K562 (cell line): ENCODE measurements around the gene TCFL5. TPM values are rescaled to one million over a fixed set of nuclear protein-coding genes. Genes with fewer than 3 reads are reported as not detected.
A peak's percentile ranks its signal among the peaks of the same experiment; 100 is the strongest.

Source experiments
- ATAC-seq: fragments of 200-7000 bp; cut with Tn5 transposase; 3 replicates; pipeline ENCODE4 v1.9.1; 2020; ENCODE audit warnings: moderate library complexity
- BruUV-seq: library from RNA; stranded (reverse); fragments of 400-500 nt; replicated peaks from 2 replicates; lab custom pipeline; 2021; lab: Mats Ljungman, UMichigan
- CTCF ChIA-PET: fragments of 300-600 bp; formaldehyde crosslinking; extraction: SDS; loops from one replicate; lab custom pipeline; 2021; ENCODE audit warnings: low intra/inter-chr PET ratio; lab: Yijun Ruan, JAX
- POLR2A ChIA-PET: fragments of 300-600, 350-650 bp; sonication (Branson Sonifier 250); formaldehyde crosslinking; extraction: SDS; loops from one replicate; lab custom pipeline; 2021; ENCODE audit warnings: antibody characterized with exemption, inconsistent platforms; lab: Yijun Ruan, JAX
- DNase-seq, 4 experiments: peaks; one replicate each; pipeline versions ENCODE4 v3.0.0 to v3.0.0-alpha.2; 2011 to 2018; ENCODE audit warnings: low spot score in 3 of 4, mixed read lengths in 3 of 4; ENCODE audit errors: extremely low read depth in 1 of 4
- FAIRE-seq: peaks from 2 replicates; lab custom pipeline; 2011; peaks lifted over from hg19 to GRCh38; lab: Jason Lieb, UNC
- H2AFZ ChIP-seq: 2 replicates; pipeline ENCODE4 v1.6.0; 2011; ENCODE audit warnings: low read depth, low read length, control low read depth, inconsistent platforms
- H3K27ac ChIP-seq: fragments of 200-600 bp; 3 replicates; pipeline ENCODE4 v1.8.0; 2011; ENCODE audit warnings: low read depth, mild to moderate bottlenecking, control low read depth, inconsistent platforms, low read length, moderate library complexity, mixed read lengths; ENCODE audit errors: extremely low read depth
- H3K27me3 ChIP-seq, 2 experiments: fragments of 300-600 bp in 1 of 2; 2 replicates in 1 of 2; 3 replicates in 1 of 2; pipeline versions ENCODE4 v1.6.0 to v1.8.0; 2011; ENCODE audit warnings: inconsistent platforms in 2 of 2, low read length in 2 of 2, mild to moderate bottlenecking in 1 of 2, mixed read lengths in 1 of 2, moderate library complexity in 1 of 2; ENCODE audit not compliant: control insufficient read depth in 2 of 2, insufficient read depth in 2 of 2
- H3K36me3 ChIP-seq: fragments of 300-600 bp; 3 replicates; pipeline ENCODE4 v1.8.0; 2011; ENCODE audit warnings: mild to moderate bottlenecking, low read length, inconsistent platforms; ENCODE audit not compliant: control insufficient read depth, insufficient read depth
- H3K4me1 ChIP-seq, 2 experiments: fragments of 200-600 bp in 1 of 2; replicated peaks in 1 of 2; 2 replicates in 1 of 2; 3 replicates in 1 of 2; pipeline versions ENCODE4 v1.5.1 to v1.8.0; 2011; ENCODE audit warnings: inconsistent platforms in 2 of 2, low read length in 2 of 2, mild to moderate bottlenecking in 1 of 2, mixed read lengths in 1 of 2, moderate library complexity in 1 of 2; ENCODE audit not compliant: control insufficient read depth in 2 of 2, insufficient read depth in 2 of 2
- H3K4me2 ChIP-seq: 2 replicates; pipeline ENCODE4 v1.6.1; 2011; ENCODE audit warnings: low read length, control low read depth, inconsistent platforms, mixed read lengths; ENCODE audit not compliant: insufficient read depth
- H3K4me3 ChIP-seq: fragments of 200-600 bp; sonication (generic), shearing (Covaris generic); 2 replicates; pipeline ENCODE4 v1.5.1; 2016; ENCODE audit warnings: control low read depth, inconsistent platforms
- H3K79me2 ChIP-seq: fragments of 200-600 bp; 3 replicates; pipeline ENCODE4 v1.8.0; 2011; ENCODE audit warnings: low read length, inconsistent platforms; ENCODE audit not compliant: control insufficient read depth, insufficient read depth
- H3K9ac ChIP-seq, 2 experiments: 2 replicates each; pipeline versions ENCODE4 v1.6.0 to v1.6.1; 2011; ENCODE audit warnings: low read depth in 2 of 2, low read length in 2 of 2, control low read depth in 1 of 2, inconsistent platforms in 1 of 2, mild to moderate bottlenecking in 1 of 2, mixed read lengths in 1 of 2; ENCODE audit not compliant: insufficient read depth in 1 of 2
- H3K9me1 ChIP-seq: one replicate; pipeline ENCODE4 v1.6.0; 2011; ENCODE audit warnings: inconsistent platforms, mild to moderate bottlenecking, low read length, moderate library complexity; ENCODE audit not compliant: control insufficient read depth, insufficient read depth
- H3K9me3 ChIP-seq: replicated peaks from 2 replicates; pipeline ENCODE4 v1.5.1; 2011; ENCODE audit warnings: low read depth, low read length, inconsistent platforms; ENCODE audit not compliant: control insufficient read depth, insufficient read depth
- H4K20me1 ChIP-seq: replicated peaks from 2 replicates; pipeline ENCODE4 v1.6.1; 2011; ENCODE audit warnings: low read length, inconsistent platforms, mixed read lengths; ENCODE audit not compliant: control insufficient read depth, insufficient read depth
- BCOR ChIP-seq: fragments of 450-650 bp; IDR thresholded peaks from 2 replicates; pipeline ENCODE4 v1.6.1; 2016
- CBFB ChIP-seq: sonication (generic); formaldehyde crosslinking; IDR thresholded peaks from 2 replicates; pipeline ENCODE4 v1.4.0; 2020; ENCODE audit warnings: mild to moderate bottlenecking, missing genetic modification reagents
- ELF1 ChIP-seq: fragments of 200-800 bp; sonication (Bioruptor generic); IDR thresholded peaks from 2 replicates; pipeline ENCODE4 v1.6.1; 2016; ENCODE audit warnings: missing genetic modification characterization, missing compliant biosample characterization
- FOXJ3 ChIP-seq: sonication (generic); formaldehyde crosslinking; IDR thresholded peaks from 2 replicates; pipeline ENCODE4 v1.4.0; 2020; ENCODE audit warnings: mild to moderate bottlenecking, missing genetic modification reagents
- HLTF ChIP-seq: fragments of 450-650 bp; IDR thresholded peaks from 2 replicates; pipeline ENCODE4 v1.6.1; 2016
- MYBL2 ChIP-seq, 2 experiments: fragments of 450-650 bp in 1 of 2; sonication (generic) in 1 of 2; formaldehyde crosslinking in 1 of 2; IDR thresholded peaks; 2 replicates each; pipeline versions ENCODE4 v1.6.1 to v1.8.1; 2017 to 2022; ENCODE audit warnings: borderline replicate concordance in 1 of 2, inconsistent platforms in 1 of 2, low read depth in 1 of 2, mild to moderate bottlenecking in 1 of 2, missing genetic modification reagents in 1 of 2, moderate library complexity in 1 of 2
- U2AF1 ChIP-seq: fragments of 200-400 bp; formaldehyde crosslinking; optimal IDR thresholded peaks from 2 replicates; pipeline ENCODE3; 2017; ENCODE audit warnings: mild to moderate bottlenecking, low read depth, low read length, moderate library complexity
- ZNF77 ChIP-seq: fragments of 250-450 bp; sonication (Bioruptor Pico); IDR thresholded peaks from 2 replicates; pipeline ENCODE4 v1.5.0; 2020
- whole genome bisulfite sequencing: fragments of 100-300 bp; shearing (Covaris generic); methylation state at CpG from one replicate; pipeline ENCODE4 v1.1.6; 2016; ENCODE audit warnings: low coverage, mixed read lengths; ENCODE audit not compliant: insufficient coverage; ENCODE audit errors: missing lambda C conversion rate; 5-methylcytosine and 5-hydroxymethylcytosine counted together
- in situ Hi-C: fragments of 300-500 bp; cut with MboI; formaldehyde crosslinking; loops from 4 replicates; pipeline ENCODE4 v1.15.0; 2018; ENCODE audit warnings: inconsistent platforms, mixed read lengths
- intact Hi-C: fragments of 100-400 bp; cut with micrococcal nuclease; formaldehyde crosslinking; loops from 2 replicates; pipeline ENCODE4 v1.14.2; 2022
- polyA plus RNA-seq, 8 experiments: library from polyadenylated mRNA; depleted of rRNA in 4 of 8; stranded (reverse) in 5 of 8; unstranded in 3 of 8; fragments of >200 nt; fragmentation: Nextera tagmentation in 2 of 8; fragmentation: Illumina TruSeq in 1 of 8; extraction: Ambion mirVana in 2 of 8; extraction: Trizol in 1 of 8; gene quantifications; 2 replicates each; pipeline versions ENCODE4 v1.2.1 to v1.2.3, GENCODE V29; 2011 to 2014; ENCODE audit warnings: inconsistent platforms in 1 of 8, missing spikeins in 1 of 8
- total RNA-seq, 7 experiments: library from RNA; depleted of rRNA in 6 of 7; stranded (reverse); fragments of >200 nt in 6 of 7; fragmentation: Illumina TruSeq in 2 of 7; extraction: Trizol in 2 of 7; gene quantifications; 2 replicates each; pipeline versions ENCODE4 v1.2.1 to v1.2.3, GENCODE V29; 2011 to 2021; ENCODE audit warnings: low replicate concordance in 1 of 7
- TF ChIP-seq, protein P1 (sequence below): fragments of 250-450 bp; sonication (Bioruptor Pico); IDR thresholded peaks from 2 replicates; pipeline ENCODE4 v1.8.0; 2022; ENCODE audit warnings: moderate library complexity, mild to moderate bottlenecking, inconsistent platforms
- TF ChIP-seq, protein P2 (sequence below): fragments of 450-650 bp; IDR thresholded peaks from 2 replicates; pipeline ENCODE4 v1.6.1; 2016; ENCODE audit warnings: borderline replicate concordance
- TF ChIP-seq, protein P3 (sequence below): sonication (generic); IDR thresholded peaks from 2 replicates; pipeline ENCODE4 v1.6.1; 2016

The TCFL5 gene
- total and polyA plus RNA-seq, 9 of the 15 experiments (the other 6 are each of a cell fraction or from before 2014, with no cell fraction given): 1.00 to 12.6 (median 9.1) TPM

DNA sequence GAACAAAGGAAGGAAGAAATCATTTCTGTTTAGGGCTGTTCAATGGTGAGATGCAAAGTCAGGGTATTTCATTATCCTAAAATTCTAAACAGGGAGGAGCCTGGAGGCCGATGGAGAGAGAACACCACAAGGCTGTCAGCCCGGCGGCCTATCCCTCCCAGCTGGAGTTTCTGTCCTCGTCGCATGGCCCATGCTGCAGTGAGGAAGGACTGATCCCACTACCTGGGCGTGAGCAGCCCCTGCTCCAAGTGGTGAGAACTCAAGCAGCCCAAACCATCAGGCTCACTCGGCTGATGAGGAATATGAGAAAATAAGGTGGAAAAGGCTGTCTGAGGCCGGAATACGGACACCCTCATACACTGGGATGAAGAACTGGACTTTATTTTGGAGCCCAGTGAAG, 33.9 kb upstream of the TCFL5 start:
- in situ Hi-C loops: no loop called here
- POLR2A ChIA-PET: interaction anchor here (0.6 kb wide), 1 partner anchor 126 kb away, joined by 3 read pairs; no protein-coding TSS in a partner anchor
- WGBS: 94% methylated on average over 9 of the region's 9 CpGs
- Histone ChIP-seq H3K9ac (0 out of 4 replicates have a peak overlapping the region, but pooled peaks of 1 of the 2 experiments have one; percentile 37), H4K20me1 (peaks cover 7% of the 10 kb centered on the region; the same call in 1 of the 2 replicates), H3K9me3 (no peaks in the 10 kb centered on the region), H3K36me3 (peaks cover 71% of the 10 kb centered on the region), H3K4me2 (no peak overlapping the region), H3K9me1 (no peaks in the 10 kb centered on the region), H2AFZ (no peak overlapping the region), H3K27me3 (no peaks in the 10 kb centered on the region), H3K4me3 (no peak overlapping the region), H3K4me1 (peaks cover 3 to 10% of the 10 kb centered on the region in 2 experiments), H3K79me2 (0 out of 3 replicates have a peak, but pooled peaks cover 3% of the 10 kb centered on the region), H3K27ac (no peak overlapping the region)
- no peak for DNase-seq
- CTCF ChIA-PET: no interaction called here
- intact Hi-C loops: no loop called here
- FAIRE-seq: no peak
- no peak for TF ChIP-seq BCOR
- no peak for TF ChIP-seq U2AF1
- no peak for TF ChIP-seq ELF1
- no peak for TF ChIP-seq CBFB
- TF ChIP-seq, protein P1, sequence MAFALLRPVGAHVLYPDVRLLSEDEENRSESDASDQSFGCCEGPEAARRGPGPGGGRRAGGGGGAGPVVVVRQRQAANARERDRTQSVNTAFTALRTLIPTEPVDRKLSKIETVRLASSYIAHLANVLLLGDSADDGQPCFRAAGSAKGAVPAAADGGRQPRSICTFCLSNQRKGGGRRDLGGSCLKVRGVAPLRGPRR (CRISPR knock-in tag): no peak
- TF ChIP-seq, protein P2, sequence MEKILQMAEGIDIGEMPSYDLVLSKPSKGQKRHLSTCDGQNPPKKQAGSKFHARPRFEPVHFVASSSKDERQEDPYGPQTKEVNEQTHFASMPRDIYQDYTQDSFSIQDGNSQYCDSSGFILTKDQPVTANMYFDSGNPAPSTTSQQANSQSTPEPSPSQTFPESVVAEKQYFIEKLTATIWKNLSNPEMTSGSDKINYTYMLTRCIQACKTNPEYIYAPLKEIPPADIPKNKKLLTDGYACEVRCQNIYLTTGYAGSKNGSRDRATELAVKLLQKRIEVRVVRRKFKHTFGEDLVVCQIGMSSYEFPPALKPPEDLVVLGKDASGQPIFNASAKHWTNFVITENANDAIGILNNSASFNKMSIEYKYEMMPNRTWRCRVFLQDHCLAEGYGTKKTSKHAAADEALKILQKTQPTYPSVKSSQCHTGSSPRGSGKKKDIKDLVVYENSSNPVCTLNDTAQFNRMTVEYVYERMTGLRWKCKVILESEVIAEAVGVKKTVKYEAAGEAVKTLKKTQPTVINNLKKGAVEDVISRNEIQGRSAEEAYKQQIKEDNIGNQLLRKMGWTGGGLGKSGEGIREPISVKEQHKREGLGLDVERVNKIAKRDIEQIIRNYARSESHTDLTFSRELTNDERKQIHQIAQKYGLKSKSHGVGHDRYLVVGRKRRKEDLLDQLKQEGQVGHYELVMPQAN: no peak
- TF ChIP-seq HLTF: no peak
- no peak for TF ChIP-seq ZNF77 (CRISPR knock-in tag)
- no peak for TF ChIP-seq FOXJ3 (CRISPR knock-in tag)
- no peak for TF ChIP-seq MYBL2 (IDR thresholded peaks at IDR 0.05; ENCODE audit: low read depth)
- TF ChIP-seq MYBL2 (CRISPR knock-in tag; IDR thresholded peaks at IDR 0.05; ENCODE audit: borderline replicate concordance): no peak
- TF ChIP-seq, protein P3, sequence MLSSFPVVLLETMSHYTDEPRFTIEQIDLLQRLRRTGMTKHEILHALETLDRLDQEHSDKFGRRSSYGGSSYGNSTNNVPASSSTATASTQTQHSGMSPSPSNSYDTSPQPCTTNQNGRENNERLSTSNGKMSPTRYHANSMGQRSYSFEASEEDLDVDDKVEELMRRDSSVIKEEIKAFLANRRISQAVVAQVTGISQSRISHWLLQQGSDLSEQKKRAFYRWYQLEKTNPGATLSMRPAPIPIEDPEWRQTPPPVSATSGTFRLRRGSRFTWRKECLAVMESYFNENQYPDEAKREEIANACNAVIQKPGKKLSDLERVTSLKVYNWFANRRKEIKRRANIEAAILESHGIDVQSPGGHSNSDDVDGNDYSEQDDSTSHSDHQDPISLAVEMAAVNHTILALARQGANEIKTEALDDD: no peak
- no TSS peak for BruUV-seq
- ATAC-seq: no peak
